ENCODE data around the gene KMT2B. TPM values are rescaled to one million over a fixed set of nuclear protein-coding genes. Genes with fewer than 3 reads are reported as not detected.

KMT2B gene
- total and polyA plus RNA-seq, 2 donors (not counting 1 experiment from before 2014, with no cell fraction given), result 85.6 to 96.9 TPM

- Mint-ChIP-seq H3K9me3 (ENCODE audit: insufficient read depth) (no peaks in the 10 kb centered on the region), H3K4me1 (peaks cover 52% of the 10 kb centered on the region), H3K27me3 (no peaks in the 10 kb centered on the region), H3K4me3 (peak overlapping the region; percentile 96), H3K27ac (peak overlapping the region; percentile 92)
- intact Hi-C loops (cut with micrococcal nuclease), result loop anchor here (1.0 to 10.0 kb wide), 8 partner anchors 18 to 475 kb away; partner anchors contain the start of genes ARHGAP33, PROSER3, ZNF146 and ZNF565
- Histone ChIP-seq H3K4me3 (ENCODE audit: control extremely low read depth in 1 of 5, extremely low read depth in 1 of 5, insufficient read depth in 1 of 5, low read depth in 2 of 5, low read length in 4 of 5) (peak overlapping the region; percentile 60 to 93 (median 83)), H3K79me2 (ENCODE audit: control insufficient read depth, insufficient read depth, low read length) (peaks cover 48% of the 10 kb centered on the region), H3K9me3 (ENCODE audit: control extremely low read depth in 1 of 3, control insufficient read depth in 2 of 3, insufficient read depth in 1 of 3, low read length in 2 of 3) (no peaks in the 10 kb centered on the region), H3K36me3 (replicated peaks in 1 of 2; ENCODE audit: control extremely low read depth in 1 of 2, control insufficient read depth in 1 of 2, extremely low read depth in 1 of 2, insufficient read depth in 2 of 2, low read length in 1 of 2) (peaks cover 0 to 39% of the 10 kb centered on the region in 2 experiments), H3K9ac (ENCODE audit: low read length) (peak overlapping the region; percentile 91), H3K4me2 (replicated peaks; ENCODE audit: low read depth, low read length, poor library complexity, severe bottlenecking) (peak overlapping the region; percentile 100), H4K20me1 (ENCODE audit: control insufficient read depth, insufficient read depth, low read length, poor library complexity, severe bottlenecking) (peaks cover 28% of the 10 kb centered on the region), H3K27me3 (replicated peaks in 1 of 4; ENCODE audit: control extremely low read depth in 1 of 4, control insufficient read depth in 3 of 4, insufficient read depth in 4 of 4, low read length in 3 of 4) (no peaks in the 10 kb centered on the region), H2AFZ (ENCODE audit: insufficient read depth, low read depth, low read length, poor library complexity, severe bottlenecking) (peak overlapping the region; percentile 66), H3K27ac (ENCODE audit: low read length in 2 of 2) (peak overlapping the region; percentile 21 to 61), H3K4me1 (ENCODE audit: control insufficient read depth in 2 of 2, insufficient read depth in 2 of 2, low read length in 2 of 2) (peaks cover 34 to 64% of the 10 kb centered on the region in 2 donors)
- POLR2A ChIA-PET, result interaction anchor here (0.7 to 1.5 kb wide), 9 partner anchors 8 to 160 kb away, joined by 3 to 10 read pairs (median 3); partner anchors contain the start of genes HSPB6, LIN37 and NFKBID
- no peak for DNase-seq
- WGBS (ENCODE audit: insufficient coverage), result 8% methylated on average over 15 of the region's 16 CpGs
- ATAC-seq (ENCODE audit: low read depth), result peak; percentile 0
- TF ChIP-seq, protein P1, sequence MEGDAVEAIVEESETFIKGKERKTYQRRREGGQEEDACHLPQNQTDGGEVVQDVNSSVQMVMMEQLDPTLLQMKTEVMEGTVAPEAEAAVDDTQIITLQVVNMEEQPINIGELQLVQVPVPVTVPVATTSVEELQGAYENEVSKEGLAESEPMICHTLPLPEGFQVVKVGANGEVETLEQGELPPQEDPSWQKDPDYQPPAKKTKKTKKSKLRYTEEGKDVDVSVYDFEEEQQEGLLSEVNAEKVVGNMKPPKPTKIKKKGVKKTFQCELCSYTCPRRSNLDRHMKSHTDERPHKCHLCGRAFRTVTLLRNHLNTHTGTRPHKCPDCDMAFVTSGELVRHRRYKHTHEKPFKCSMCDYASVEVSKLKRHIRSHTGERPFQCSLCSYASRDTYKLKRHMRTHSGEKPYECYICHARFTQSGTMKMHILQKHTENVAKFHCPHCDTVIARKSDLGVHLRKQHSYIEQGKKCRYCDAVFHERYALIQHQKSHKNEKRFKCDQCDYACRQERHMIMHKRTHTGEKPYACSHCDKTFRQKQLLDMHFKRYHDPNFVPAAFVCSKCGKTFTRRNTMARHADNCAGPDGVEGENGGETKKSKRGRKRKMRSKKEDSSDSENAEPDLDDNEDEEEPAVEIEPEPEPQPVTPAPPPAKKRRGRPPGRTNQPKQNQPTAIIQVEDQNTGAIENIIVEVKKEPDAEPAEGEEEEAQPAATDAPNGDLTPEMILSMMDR (IDR thresholded peaks at IDR 0.05), result no peak
- TF ChIP-seq EZH2 (IDR thresholded peaks at IDR 0.05; ENCODE audit: borderline replicate concordance, insufficient read depth, low read depth, low read length, poor library complexity, severe bottlenecking), result no peak
- CTCF ChIA-PET, result interaction anchor here (0.8 to 1.6 kb wide), 8 partner anchors 8 to 219 kb away, joined by 3 to 7 read pairs (median 4); partner anchors contain the start of gene LIN37
Observed at GRCh38 chr19:35740108-35740422, 22.3 kb downstream of the KMT2B start.
